Measurements from ENCODE around the gene LAMA4. TPM values are rescaled to one million over a fixed set of nuclear protein-coding genes. Genes with fewer than 3 reads are reported as not detected.
A peak's percentile ranks its signal among the peaks of the same experiment; 100 is the strongest.

The LAMA4 gene
- total RNA-seq, 1 experiment from 2014 or later = 9.4 TPM

GRCh38 chr6:112207776-112208175, 46.6 kb downstream of the LAMA4 start:
- H3K4me3 ChIP-seq (ENCODE audit: low read length) = no peak overlapping the region
- intact Hi-C loops (cut with micrococcal nuclease) = no loop called here
- H4K20me1 ChIP-seq (ENCODE audit: low read length) = no peaks in the 10 kb centered on the region
- H3K9me2 ChIP-seq (replicated peaks; ENCODE audit: low read length) = no peaks in the 10 kb centered on the region
- ChIA-PET CTCF (no interaction called here), POLR2A (ENCODE audit: unreplicated experiment) (no interaction called here)
- no peaks in the 10 kb centered on the region for H3K9me3 ChIP-seq (ENCODE audit: low read length)
- H2AFZ ChIP-seq (ENCODE audit: low read length) = no peak overlapping the region
- no peak overlapping the region for H3K9ac ChIP-seq (ENCODE audit: low read length)
- no peak overlapping the region for H3K27ac ChIP-seq (ENCODE audit: low read length)
- ATAC-seq = no peak
- TF ChIP-seq EZH2 (IDR thresholded peaks at IDR 0.05; ENCODE audit: low read length, unreplicated experiment) = no peak
- TF ChIP-seq EZH2phosphoT487 (IDR thresholded peaks at IDR 0.05; ENCODE audit: borderline replicate concordance, low read length) = no peak
- no peak for TF ChIP-seq CTCF (conservative IDR thresholded peaks at IDR 0.05; ENCODE audit: low read depth, low read length)
- DNase-seq = no peak
- H3K4me2 ChIP-seq (ENCODE audit: low read length) = no peak overlapping the region
- no peaks in the 10 kb centered on the region for H3K27me3 ChIP-seq (ENCODE audit: low read length)
- H3K79me2 ChIP-seq (ENCODE audit: low read length) = no peaks in the 10 kb centered on the region
- H3K4me1 ChIP-seq (ENCODE audit: insufficient read depth, low read length) = peaks cover 45% of the 10 kb centered on the region
- H3F3A ChIP-seq (ENCODE audit: low read length, unreplicated experiment) = no peaks in the 10 kb centered on the region
- BruUV-seq (replicated peaks) = no TSS peak
- no peaks in the 10 kb centered on the region for H3K36me3 ChIP-seq (ENCODE audit: low read depth, low read length)

GRCh38 chr6:112207131-112207530, 47.2 kb downstream of the LAMA4 start:
- Histone ChIP-seq H3K4me2 (ENCODE audit: low read length) (no peak overlapping the region), H3K9me3 (ENCODE audit: low read length) (no peaks in the 10 kb centered on the region), H3K79me2 (ENCODE audit: low read length) (no peaks in the 10 kb centered on the region), H3K4me3 (ENCODE audit: low read length) (no peak overlapping the region), H4K20me1 (ENCODE audit: low read length) (no peaks in the 10 kb centered on the region), H3K4me1 (ENCODE audit: insufficient read depth, low read length) (peaks cover 51% of the 10 kb centered on the region), H3K9ac (ENCODE audit: low read length) (no peak overlapping the region), H3K27ac (ENCODE audit: low read length) (peak overlapping the region; percentile 95; the same call in 1 of the 2 replicates), H3K9me2 (replicated peaks; ENCODE audit: low read length) (no peaks in the 10 kb centered on the region), H2AFZ (ENCODE audit: low read length) (no peak overlapping the region), H3K36me3 (ENCODE audit: low read depth, low read length) (no peaks in the 10 kb centered on the region), H3F3A (ENCODE audit: low read length, unreplicated experiment) (no peaks in the 10 kb centered on the region), H3K27me3 (ENCODE audit: low read length) (no peaks in the 10 kb centered on the region)
- BruUV-seq (replicated peaks) = no TSS peak
- DNase-seq (peak; percentile 39), ATAC-seq (no peak)
- intact Hi-C loops (cut with micrococcal nuclease) = no loop called here
- ChIA-PET CTCF (no interaction called here), POLR2A (ENCODE audit: unreplicated experiment) (no interaction called here)
- TF ChIP-seq EZH2phosphoT487 (IDR thresholded peaks at IDR 0.05; ENCODE audit: borderline replicate concordance, low read length) (no peak), CTCF (conservative IDR thresholded peaks at IDR 0.05; ENCODE audit: low read depth, low read length) (no peak), EZH2 (IDR thresholded peaks at IDR 0.05; ENCODE audit: low read length, unreplicated experiment) (no peak)

- H4K20me1 ChIP-seq (ENCODE audit: low read length) = no peaks in the 10 kb centered on the region
- no TSS peak for BruUV-seq (replicated peaks)
- H3K9ac ChIP-seq (ENCODE audit: low read length) = peak overlapping the region; percentile 16; the same call in 1 of the 2 replicates
- no peak for TF ChIP-seq EZH2 (IDR thresholded peaks at IDR 0.05; ENCODE audit: low read length, unreplicated experiment)
- no peaks in the 10 kb centered on the region for H3F3A ChIP-seq (ENCODE audit: low read length, unreplicated experiment)
- DNase-seq = no peak
- ATAC-seq = no peak
- peak overlapping the region; percentile 95 for H3K27ac ChIP-seq (ENCODE audit: low read length)
- H3K79me2 ChIP-seq (ENCODE audit: low read length) = no peaks in the 10 kb centered on the region
- H3K4me1 ChIP-seq (ENCODE audit: insufficient read depth, low read length) = peaks cover 62% of the 10 kb centered on the region
- H3K9me3 ChIP-seq (ENCODE audit: low read length) = no peaks in the 10 kb centered on the region
- POLR2A ChIA-PET (ENCODE audit: unreplicated experiment) = no interaction called here
- H3K36me3 ChIP-seq (ENCODE audit: low read depth, low read length) = no peaks in the 10 kb centered on the region
- H3K4me2 ChIP-seq (ENCODE audit: low read length) = 0 out of 2 replicates have a peak overlapping the region, but pooled peaks have one; percentile 15
- no peak overlapping the region for H3K4me3 ChIP-seq (ENCODE audit: low read length)
- CTCF ChIA-PET = no interaction called here
- H3K9me2 ChIP-seq (replicated peaks; ENCODE audit: low read length) = no peaks in the 10 kb centered on the region
- intact Hi-C loops (cut with micrococcal nuclease) = no loop called here
- no peaks in the 10 kb centered on the region for H3K27me3 ChIP-seq (ENCODE audit: low read length)
- H2AFZ ChIP-seq (ENCODE audit: low read length) = no peak overlapping the region
Observed at GRCh38 chr6:112206110-112206458, 48.3 kb downstream of the LAMA4 start.
